Kidney (tissue), 14 donors: ENCODE measurements around the gene MEDAG. TPM values are rescaled to one million over a fixed set of nuclear protein-coding genes. Genes with fewer than 3 reads are reported as not detected.

Experiments
- DNase-seq, 5 donors: peaks; one replicate each; pipeline ENCODE4 v3.0.0-alpha.2; 2013 to 2020
- FAIRE-seq: peaks from 2 replicates; lab custom pipeline; 2012; peaks lifted over from hg19 to GRCh38; lab: Jason Lieb, UNC
- H3K27ac ChIP-seq, 2 donors: one replicate each; pipeline ENCODE4 v1.7.0; 2013; ENCODE audit warnings: low read depth in 2 of 2, low read length in 2 of 2, inconsistent platforms in 1 of 2
- H3K27me3 ChIP-seq: one replicate; pipeline ENCODE4 v1.7.1; 2013; ENCODE audit warnings: low read length, inconsistent platforms; ENCODE audit not compliant: control insufficient read depth, insufficient read depth
- H3K36me3 ChIP-seq, 3 donors: one replicate each; pipeline versions ENCODE4 v1.7.0 to v1.7.1; 2013; ENCODE audit warnings: low read length in 3 of 3, control low read depth in 1 of 3, inconsistent platforms in 1 of 3; ENCODE audit not compliant: insufficient read depth in 3 of 3, control insufficient read depth in 2 of 3
- H3K4me1 ChIP-seq, 3 donors: one replicate each; pipeline versions ENCODE4 v1.7.0 to v1.7.1; 2013; ENCODE audit warnings: low read length in 3 of 3, inconsistent platforms in 1 of 3, low read depth in 1 of 3; ENCODE audit not compliant: control insufficient read depth in 2 of 3, insufficient read depth in 2 of 3
- H3K4me3 ChIP-seq, 3 donors: one replicate each; pipeline versions ENCODE4 v1.7.0 to v1.8.1; 2013; ENCODE audit warnings: low read length in 3 of 3, control low read depth in 1 of 3, inconsistent platforms in 1 of 3
- H3K9ac ChIP-seq, 3 donors: one replicate each; pipeline versions ENCODE4 v1.7.0 to v1.7.1; 2013; ENCODE audit warnings: low read length in 3 of 3, control low read depth in 1 of 3, inconsistent platforms in 1 of 3
- H3K9me3 ChIP-seq, 3 donors: one replicate each; pipeline versions ENCODE4 v1.7.0 to v1.7.1; 2013; ENCODE audit warnings: low read length in 3 of 3, control low read depth in 1 of 3, inconsistent platforms in 1 of 3; ENCODE audit not compliant: control insufficient read depth in 2 of 3, insufficient read depth in 1 of 3
- CTCF ChIP-seq: IDR thresholded peaks from 3 replicates; pipeline ENCODE4 v1.5.1; 2012; ENCODE audit warnings: mild to moderate bottlenecking, moderate library complexity, borderline replicate concordance; ENCODE audit not compliant: insufficient read depth; ENCODE audit errors: extremely low read depth
- intact Hi-C: fragments of 100-400 bp; cut with DNase I; formaldehyde crosslinking; loops from one replicate; pipeline ENCODE4 v1.11.1; 2022
- polyA plus RNA-seq: library from polyadenylated mRNA; stranded (reverse); fragments of 350-450 nt; fragmentation: Illumina TruSeq; extraction: RNeasy Lipid Tissue Mini Kit (QIAGEN cat#74804); gene quantifications from one replicate; pipeline ENCODE4 v1.2.3, GENCODE V29; 2014; ENCODE audit warnings: low read depth, low replicate concordance; ENCODE audit not compliant: insufficient read depth
- total RNA-seq: library from RNA; stranded (reverse); fragmentation: NEBNext Ultra II Directional; extraction: Animal tissue kit (Norgen Biotek cat#: 25700); gene quantifications from one replicate; pipeline ENCODE4 v1.2.1, GENCODE V29; 2021
- donor health status: control.
- donor health status: control.
- donor health status: control.
- donor health status: control.
- donor health status: control.
- donor health status: DM: yes; HTN: yes; CAD: no.
- donor health status: Normal renal cell carcinoma (clear cell type).

The MEDAG gene
- total and polyA plus RNA-seq, 2 donors from 2014 or later = 1.0 to 12.1 TPM

- DNase-seq (no peak), FAIRE-seq (no peak)
- Histone ChIP-seq H3K4me3 (no peak overlapping the region), H3K27ac (no peak overlapping the region), H3K9ac (no peak overlapping the region), H3K36me3 (no peaks in the 10 kb centered on the region), H3K9me3 (no peaks in the 10 kb centered on the region), H3K4me1 (peaks cover 0 to 11% (median 0%) of the 10 kb centered on the region in 3 donors), H3K27me3 (no peaks in the 10 kb centered on the region)
- no peak for TF ChIP-seq CTCF
- intact Hi-C loops = no loop called here
Observed at GRCh38 chr13:30927595-30927994, 21.5 kb downstream of the MEDAG start.

GRCh38 chr13:30928978-30929377 lies 22.9 kb downstream of the MEDAG start:
- H3K27ac ChIP-seq = no peak overlapping the region
- H3K4me1 ChIP-seq = peaks cover 0 to 11% (median 0%) of the 10 kb centered on the region in 3 donors
- DNase-seq (no peak), FAIRE-seq (no peak)
- no peaks in the 10 kb centered on the region for H3K27me3 ChIP-seq
- intact Hi-C loops = no loop called here
- H3K9ac ChIP-seq = no peak overlapping the region
- H3K9me3 ChIP-seq = no peaks in the 10 kb centered on the region
- H3K4me3 ChIP-seq = no peak overlapping the region
- TF ChIP-seq CTCF = no peak
- no peaks in the 10 kb centered on the region for H3K36me3 ChIP-seq

GRCh38 chr13:30932481-30933353 lies 26.6 kb downstream of the MEDAG start, which contains the start of gene TEX26:
Gene TEX26 (plus strand): TSS chr13:30932656. CDS start chr13:30932716, 60 bp downstream.
- no peak within 1 kb of the TSS for H3K4me3 ChIP-seq
- DNase-seq = peak in 4 of 5 donors; percentile 74 to 82 (median 80)
- H3K27ac ChIP-seq = no peak within 1 kb of the TSS
- no peak within 1 kb of the TSS for H3K9ac ChIP-seq
- FAIRE-seq = no peak
- H3K4me1 ChIP-seq = peaks cover 0 to 11% (median 0%) of the 10 kb centered on the region in 3 donors
- intact Hi-C loops = no loop called here
- no peaks in the 10 kb centered on the region for H3K9me3 ChIP-seq
- no peaks in the 10 kb centered on the region for H3K36me3 ChIP-seq
- no peaks in the 10 kb centered on the region for H3K27me3 ChIP-seq
- no peak for TF ChIP-seq CTCF
